Stomach (tissue), 9 donors: ENCODE results near the gene PKP2. TPM values are rescaled to one million over a fixed set of nuclear protein-coding genes. Genes with fewer than 3 reads are reported as not detected.
A peak's percentile ranks its signal among the peaks of the same experiment; 100 is the strongest.

Source experiments
- DNase-seq, 2 donors: peaks; one replicate each; pipeline versions ENCODE4 v3.0.0 to v3.0.0-alpha.2; 2013 to 2019
- H3K27ac ChIP-seq, 5 donors: fragments of 200-600 bp in 4 of 5; sonication (generic) in 4 of 5; one replicate each; pipeline ENCODE4 v1.5.1; 2013 to 2019; ENCODE audit warnings: mild to moderate bottlenecking in 1 of 5, moderate library complexity in 1 of 5
- H3K27me3 ChIP-seq, 3 donors: fragments of 200-600 bp; sonication (generic); one replicate each; pipeline ENCODE4 v1.5.1; 2017 to 2019; ENCODE audit warnings: mixed run types in 1 of 3
- H3K36me3 ChIP-seq, 4 donors: fragments of 200-600 bp; sonication (generic); 1 replicate in 3 of 4; 2 replicates in 1 of 4; pipeline ENCODE4 v1.5.1; 2016 to 2019
- H3K4me1 ChIP-seq, 4 donors: fragments of 200-600 bp; sonication (generic); one replicate each; pipeline ENCODE4 v1.5.1; 2016 to 2019
- H3K4me3 ChIP-seq, 4 donors: fragments of 200-600 bp; sonication (generic) in 3 of 4; one replicate each; pipeline ENCODE4 v1.5.1; 2016 to 2019; ENCODE audit warnings: mild to moderate bottlenecking in 1 of 4
- H3K9me3 ChIP-seq, 4 donors: fragments of 200-600 bp; sonication (generic); one replicate each; pipeline ENCODE4 v1.5.1; 2016 to 2019
- CTCF ChIP-seq, 7 experiments: fragments of 450-650 bp in 4 of 7; fragments of 200-600 bp in 3 of 7; sonication (generic) in 3 of 7; IDR thresholded peaks; one replicate each; pipeline ENCODE4 v1.5.1; 2016 to 2019; ENCODE audit warnings: antibody characterized with exemption in 7 of 7, control low read depth in 2 of 7, mild to moderate bottlenecking in 1 of 7
- EP300 ChIP-seq: sonication (generic); formaldehyde crosslinking; IDR thresholded peaks from one replicate; pipeline ENCODE4 v1.6.1; 2017; ENCODE audit warnings: antibody characterized with exemption
- POLR2A ChIP-seq, 4 donors: fragments of 450-650 bp; IDR thresholded peaks; one replicate each; pipeline ENCODE4 v1.6.1; 2016; ENCODE audit warnings: antibody characterized with exemption in 4 of 4, control low read depth in 2 of 4, mild to moderate bottlenecking in 1 of 4, moderate library complexity in 1 of 4
- POLR2AphosphoS5 ChIP-seq, 3 donors: sonication (generic); formaldehyde crosslinking; IDR thresholded peaks; one replicate each; pipeline ENCODE4 v1.6.1; 2016; ENCODE audit warnings: antibody characterized with exemption in 3 of 3
- WGBS, 5 donors: extraction: QIAGEN DNeasy Blood & Tissue Kit in 3 of 5; methylation state at CpG; one replicate each; pipeline versions ENCODE4 v1.1.5 to v1.1.7; 2013 to 2018; 5-methylcytosine and 5-hydroxymethylcytosine counted together
- intact Hi-C: fragments of 100-400 bp; cut with DNase I; formaldehyde crosslinking; loops from one replicate; pipeline ENCODE4 v1.15.1; 2023; ENCODE audit warnings: low total_unique reads
- polyA plus RNA-seq, 3 donors: library from polyadenylated mRNA; stranded (reverse); fragments of 200-250 nt; gene quantifications; one replicate each; pipeline ENCODE4 v1.2.3, GENCODE V29; 2013
- total RNA-seq, 5 donors: library from RNA; depleted of rRNA; stranded (reverse); fragments of >200 nt; gene quantifications; one replicate each; pipeline versions ENCODE4 v1.1.0 to v1.2.3, GENCODE V29; 2014 to 2016
- donor health status: healthy with polysubstance abuse.
- donor health status: Bipolar disorder and iron deficiency.
- donor health status: healthy.

PKP2 gene
- total and polyA plus RNA-seq, 8 donors = 5.8 to 85.8 (median 39.5) TPM

- Histone ChIP-seq H3K4me3 (no peak overlapping the region), H3K27me3 (no peaks in the 10 kb centered on the region), H3K36me3 (no peaks in the 10 kb centered on the region), H3K9me3 (peaks cover 0 to 5% (median 0%) of the 10 kb centered on the region in 4 donors), H3K4me1 (peaks cover 0 to 13% (median 6%) of the 10 kb centered on the region in 4 donors), H3K27ac (no peak overlapping the region)
- no peak for TF ChIP-seq EP300
- TF ChIP-seq CTCF (IDR thresholded peaks at IDR 0.05) = no peak
- TF ChIP-seq POLR2AphosphoS5 (IDR thresholded peaks at IDR 0.05) = no peak
- no peak for TF ChIP-seq POLR2A (IDR thresholded peaks at IDR 0.05)
- 72 to 94% (median 80%) methylated on average over 2 of the region's 2 CpGs for WGBS, 5 donors
- no peak for DNase-seq
- intact Hi-C loops = no loop called here
Measured at GRCh38 chr12:32907166-32907565, 10.6 kb upstream of the PKP2 start.

- 59 to 81% (median 65%) methylated on average over 9 of the region's 9 CpGs for WGBS, 5 donors
- Histone ChIP-seq H3K27ac (no peak overlapping the region), H3K36me3 (no peaks in the 10 kb centered on the region), H3K9me3 (no peaks in the 10 kb centered on the region), H3K27me3 (no peaks in the 10 kb centered on the region), H3K4me1 (peaks cover 0 to 16% (median 7%) of the 10 kb centered on the region in 4 donors), H3K4me3 (no peak overlapping the region)
- peak; percentile 57 to 62 for DNase-seq
- TF ChIP-seq EP300 (no peak), CTCF (IDR thresholded peaks at IDR 0.05) (no peak), POLR2A (IDR thresholded peaks at IDR 0.05) (no peak), POLR2AphosphoS5 (IDR thresholded peaks at IDR 0.05) (no peak)
- intact Hi-C loops = no loop called here
Measured at GRCh38 chr12:32906399-32907165, 10.0 kb upstream of the PKP2 start.

GRCh38 chr12:32903763-32904162, 7.2 kb upstream of the PKP2 start:
- H3K27ac ChIP-seq = no peak overlapping the region
- no peaks in the 10 kb centered on the region for H3K9me3 ChIP-seq
- TF ChIP-seq EP300 (no peak), POLR2A (IDR thresholded peaks at IDR 0.05) (no peak), POLR2AphosphoS5 (IDR thresholded peaks at IDR 0.05) (no peak)
- no peak overlapping the region for H3K4me3 ChIP-seq
- intact Hi-C loops = no loop called here
- H3K36me3 ChIP-seq = no peaks in the 10 kb centered on the region
- peak in 1 of 2 donors; percentile 10 for DNase-seq
- H3K4me1 ChIP-seq = peaks cover 0 to 29% (median 13%) of the 10 kb centered on the region in 4 donors
- WGBS, 5 donors = 16 to 45% (median 39%) methylated on average over 1 of the region's 1 CpG
- no peaks in the 10 kb centered on the region for H3K27me3 ChIP-seq

GRCh38 chr12:32903318-32903717, 6.7 kb upstream of the PKP2 start:
- Histone ChIP-seq H3K4me1 (peaks cover 0 to 29% (median 14%) of the 10 kb centered on the region in 4 donors), H3K4me3 (no peak overlapping the region), H3K36me3 (no peaks in the 10 kb centered on the region), H3K27me3 (no peaks in the 10 kb centered on the region), H3K27ac (no peak overlapping the region), H3K9me3 (no peaks in the 10 kb centered on the region)
- no peak for TF ChIP-seq POLR2A (IDR thresholded peaks at IDR 0.05)
- no peak for TF ChIP-seq CTCF (IDR thresholded peaks at IDR 0.05)
- no peak for TF ChIP-seq POLR2AphosphoS5 (IDR thresholded peaks at IDR 0.05)
- TF ChIP-seq EP300 = no peak
- DNase-seq = no peak
- WGBS, 5 donors = 56 to 67% (median 59%) methylated on average over 1 of the region's 1 CpG
- intact Hi-C loops = no loop called here
